DMS114 treated with DMSO at 0.1 percent for 48 hours (cell line): ENCODE results near the gene TMEFF2.

ENCODE experiments used
- DNase-seq: peaks from one replicate; lab custom pipeline; 2025; ENCODE audit not compliant: unreplicated experiment; lab: John Stamatoyannopoulos, UW

Gene TMEFF2

GRCh38 chr2:192069417-192069816 is 125.3 kb downstream of the TMEFF2 start:
- no peak for DNase-seq

GRCh38 chr2:192068966-192069365 is 125.8 kb downstream of the TMEFF2 start:
- DNase-seq: no peak

GRCh38 chr2:192067631-192068030 is 127.1 kb downstream of the TMEFF2 start:
- no peak for DNase-seq

GRCh38 chr2:192064459-192064858 is 130.3 kb downstream of the TMEFF2 start:
- no peak for DNase-seq

- DNase-seq: no peak
Measured at GRCh38 chr2:192060161-192060560, 134.6 kb downstream of the TMEFF2 start.

- DNase-seq: no peak
Measured at GRCh38 chr2:192059266-192059665, 135.5 kb downstream of the TMEFF2 start.

- no peak for DNase-seq
Measured at GRCh38 chr2:192053921-192054320, 140.8 kb downstream of the TMEFF2 start.

- DNase-seq: no peak
Measured at GRCh38 chr2:192051533-192051932, 143.2 kb downstream of the TMEFF2 start.

GRCh38 chr2:192049362-192049761 is 145.4 kb downstream of the TMEFF2 start:
- no peak for DNase-seq

- no peak for DNase-seq
Measured at GRCh38 chr2:192047315-192048107, 147.2 kb downstream of the TMEFF2 start.

- no peak for DNase-seq
Measured at GRCh38 chr2:192044496-192044895, 150.2 kb downstream of the TMEFF2 start.

GRCh38 chr2:192043216-192043870 is 151.4 kb downstream of the TMEFF2 start:
- DNase-seq: no peak

GRCh38 chr2:192042126-192042525 is 152.6 kb downstream of the TMEFF2 start:
- DNase-seq: no peak

GRCh38 chr2:192038110-192038509 is 156.6 kb downstream of the TMEFF2 start:
- no peak for DNase-seq

GRCh38 chr2:192035731-192036442 is 158.8 kb downstream of the TMEFF2 start:
- DNase-seq: no peak

GRCh38 chr2:192030856-192031255 is 163.9 kb downstream of the TMEFF2 start:
- DNase-seq: no peak

GRCh38 chr2:192030289-192030688 is 164.4 kb downstream of the TMEFF2 start:
- DNase-seq: no peak

GRCh38 chr2:192029089-192029488 is 165.6 kb downstream of the TMEFF2 start:
- DNase-seq: no peak

- no peak for DNase-seq
Measured at GRCh38 chr2:192026825-192027120, 168.0 kb downstream of the TMEFF2 start.

GRCh38 chr2:192026059-192026824 is 168.5 kb downstream of the TMEFF2 start:
- DNase-seq: no peak

GRCh38 chr2:192025637-192026036 is 169.1 kb downstream of the TMEFF2 start:
- no peak for DNase-seq
